Skeletal muscle tissue (tissue), 4 donors: ENCODE data around the gene GATAD1. TPM values are rescaled to one million over a fixed set of nuclear protein-coding genes. Genes with fewer than 3 reads are reported as not detected.
"Not testable (repeated sequence)": the region's sequence is repeated elsewhere in the genome, so short reads cannot be mapped to it uniquely, and the experiment has no call there.

Source experiments
- H3K27ac ChIP-seq: one replicate; pipeline ENCODE4 v1.7.0; 2013; ENCODE audit warnings: mild to moderate bottlenecking, low read depth, low read length, inconsistent platforms
- H3K27me3 ChIP-seq, 3 donors: one replicate each; pipeline ENCODE4 v1.7.0; 2013; ENCODE audit warnings: low read length in 3 of 3; ENCODE audit not compliant: control insufficient read depth in 3 of 3, insufficient read depth in 3 of 3
- H3K36me3 ChIP-seq, 3 donors: one replicate each; pipeline ENCODE4 v1.7.0; 2013; ENCODE audit warnings: low read length in 3 of 3; ENCODE audit not compliant: control insufficient read depth in 3 of 3, insufficient read depth in 3 of 3
- H3K4me1 ChIP-seq, 3 donors: one replicate each; pipeline ENCODE4 v1.7.0; 2013; ENCODE audit warnings: low read length in 3 of 3, mild to moderate bottlenecking in 3 of 3; ENCODE audit not compliant: control insufficient read depth in 3 of 3, insufficient read depth in 3 of 3
- H3K4me3 ChIP-seq, 3 donors: one replicate each; pipeline ENCODE4 v1.7.0; 2013; ENCODE audit warnings: low read length in 3 of 3
- H3K9ac ChIP-seq, 3 donors: one replicate each; pipeline ENCODE4 v1.7.0; 2013; ENCODE audit warnings: low read length in 3 of 3, mild to moderate bottlenecking in 3 of 3, moderate library complexity in 2 of 3, low read depth in 1 of 3
- H3K9me3 ChIP-seq, 3 donors: one replicate each; pipeline ENCODE4 v1.7.0; 2013; ENCODE audit warnings: low read length in 3 of 3; ENCODE audit not compliant: control insufficient read depth in 3 of 3
- total RNA-seq: library from RNA; depleted of rRNA; stranded (reverse); fragments of >200 nt; gene quantifications from one replicate; pipeline ENCODE4 v1.2.3, GENCODE V29; 2014
- donor health status: Osteomylitis.

The GATAD1 gene
- total RNA-seq, 1 donor from 2014 or later: 30.3 TPM

DNA sequence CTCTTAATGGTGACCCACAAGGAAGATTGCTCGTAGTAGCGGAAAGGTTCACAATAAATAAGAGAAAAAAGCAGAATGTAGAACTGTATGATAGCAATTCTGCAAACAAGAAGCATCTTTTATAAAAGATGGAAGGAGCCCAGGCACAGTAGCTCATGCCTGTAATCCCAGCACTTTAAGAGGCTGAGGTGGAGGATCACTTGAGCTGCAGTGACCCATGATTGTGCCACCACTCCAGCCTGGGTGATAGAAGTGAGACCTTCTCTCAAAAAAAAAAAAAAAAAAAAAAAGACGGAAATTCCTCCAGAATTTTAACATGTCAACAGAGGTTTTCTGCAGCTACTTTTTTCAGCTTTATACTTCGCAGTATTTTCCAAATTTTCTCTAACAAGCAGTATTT lies 13.2 kb downstream of the GATAD1 start:
- H3K27me3 ChIP-seq: no peaks in the 10 kb centered on the region
- no peak overlapping the region for H3K27ac ChIP-seq
- H3K9me3 ChIP-seq: no peaks in the 10 kb centered on the region
- no peak overlapping the region for H3K4me3 ChIP-seq
- peaks cover 18 to 39% (median 38%) of the 10 kb centered on the region in 3 donors for H3K36me3 ChIP-seq
- no peaks in the 10 kb centered on the region for H3K4me1 ChIP-seq
- H3K9ac ChIP-seq: no peak overlapping the region

DNA sequence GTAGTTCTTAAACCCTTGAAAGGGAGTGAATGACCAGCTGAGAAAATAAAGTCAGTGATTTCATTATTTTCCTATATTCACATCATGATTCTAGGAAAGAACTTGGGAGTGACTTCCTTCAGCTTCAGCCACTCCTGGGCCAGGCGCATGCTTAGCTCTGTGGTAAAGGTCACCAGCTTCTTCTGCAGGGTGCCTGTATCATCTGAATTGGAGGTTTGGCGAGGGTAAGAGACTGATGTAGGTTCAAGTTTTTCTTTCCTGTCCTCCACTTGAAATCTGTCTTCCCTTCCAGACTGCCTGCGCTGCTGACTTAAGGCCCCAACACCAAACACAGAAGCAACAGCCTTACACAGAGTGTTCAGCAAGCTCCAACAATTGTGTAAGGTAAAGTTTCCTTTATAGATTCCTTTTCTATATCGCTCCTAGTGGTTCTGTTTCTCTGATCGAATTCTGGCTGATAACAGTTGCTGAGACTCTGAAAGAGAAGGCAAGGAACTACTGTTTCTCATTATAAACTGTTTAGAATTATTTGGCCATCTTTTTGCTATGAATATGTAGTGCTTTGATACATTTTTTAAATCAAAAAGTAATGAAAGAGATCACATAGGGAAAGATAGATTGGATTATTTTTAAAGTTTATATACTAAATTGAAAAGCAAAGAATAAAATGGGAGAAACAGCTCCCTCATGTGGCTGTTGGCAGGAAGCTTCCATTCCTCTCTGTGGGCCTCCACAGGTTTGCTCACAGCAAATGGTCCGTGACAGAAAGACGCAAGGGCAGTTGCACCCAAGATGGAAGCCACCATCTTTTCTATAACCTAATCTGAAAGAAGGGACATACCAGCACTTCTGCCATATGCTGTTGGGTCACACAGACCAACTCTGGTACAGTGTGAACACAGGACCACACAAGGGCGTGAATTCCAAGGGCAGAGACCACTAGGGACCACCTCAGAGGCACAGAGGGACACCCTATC lies 14.0 kb downstream of the GATAD1 start:
- peaks cover 12 to 35% (median 31%) of the 10 kb centered on the region in 3 donors for H3K36me3 ChIP-seq

DNA sequence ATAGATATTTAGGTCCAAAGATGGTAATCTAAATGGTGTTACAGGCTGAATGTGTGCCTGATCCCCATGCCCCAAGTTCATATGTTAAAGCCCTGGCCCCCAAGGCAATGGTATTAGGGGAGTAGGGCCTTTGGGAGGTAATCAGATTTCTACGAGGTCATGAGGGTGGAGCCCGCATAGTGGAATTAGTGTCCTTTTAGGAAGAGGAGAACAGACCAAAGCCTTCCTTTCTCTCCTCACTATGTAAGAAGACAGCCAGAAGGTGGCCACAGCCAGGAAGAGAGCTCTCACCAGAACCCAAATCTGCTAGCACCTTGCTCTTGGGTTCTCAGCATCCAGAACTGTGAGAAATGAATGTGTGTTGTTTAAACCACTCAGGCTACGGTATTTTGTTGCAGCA lies 15.3 kb downstream of the GATAD1 start:
- H3K27ac ChIP-seq: no peak overlapping the region
- H3K9me3 ChIP-seq: no peaks in the 10 kb centered on the region
- peaks cover 11 to 29% (median 27%) of the 10 kb centered on the region in 3 donors for H3K36me3 ChIP-seq
- H3K4me1 ChIP-seq: no peaks in the 10 kb centered on the region
- H3K27me3 ChIP-seq: no peaks in the 10 kb centered on the region
- no peak overlapping the region for H3K9ac ChIP-seq
- H3K4me3 ChIP-seq: no peak overlapping the region

More for the DNA sequence above, 14.0 kb downstream of the GATAD1 start:
- Histone ChIP-seq H3K27ac (no peak overlapping the region), H3K4me1 (no peaks in the 10 kb centered on the region), H3K4me3 (no peak overlapping the region), H3K27me3 (no peaks in the 10 kb centered on the region), H3K9me3 (no peaks in the 10 kb centered on the region), H3K9ac (no peak overlapping the region)

DNA sequence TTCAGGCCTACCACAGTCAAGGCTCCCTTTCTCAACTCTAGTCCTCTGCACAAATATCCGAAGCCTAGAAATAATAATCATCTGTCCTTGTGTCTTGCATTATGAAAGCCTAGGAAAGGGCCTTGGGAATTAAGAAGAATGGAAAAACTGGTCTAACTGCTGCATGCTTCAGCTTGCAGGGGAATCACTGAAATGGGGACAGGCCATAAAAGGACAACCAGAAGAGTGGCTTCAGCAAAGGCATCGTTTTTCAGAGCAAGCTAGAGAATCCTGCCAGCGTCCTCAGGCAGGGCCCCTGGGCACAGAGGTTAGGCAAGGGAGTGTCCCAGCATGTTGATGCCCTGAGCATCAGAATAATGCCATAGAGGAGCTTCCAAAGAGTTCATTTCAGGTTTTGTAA lies 17.2 kb downstream of the GATAD1 start:
- no peak overlapping the region for H3K9ac ChIP-seq
- no peaks in the 10 kb centered on the region for H3K27me3 ChIP-seq
- no peaks in the 10 kb centered on the region for H3K9me3 ChIP-seq
- peaks cover 11 to 27% (median 22%) of the 10 kb centered on the region in 3 donors for H3K36me3 ChIP-seq
- no peaks in the 10 kb centered on the region for H3K4me1 ChIP-seq
- no peak overlapping the region for H3K4me3 ChIP-seq
- no peak overlapping the region for H3K27ac ChIP-seq

DNA sequence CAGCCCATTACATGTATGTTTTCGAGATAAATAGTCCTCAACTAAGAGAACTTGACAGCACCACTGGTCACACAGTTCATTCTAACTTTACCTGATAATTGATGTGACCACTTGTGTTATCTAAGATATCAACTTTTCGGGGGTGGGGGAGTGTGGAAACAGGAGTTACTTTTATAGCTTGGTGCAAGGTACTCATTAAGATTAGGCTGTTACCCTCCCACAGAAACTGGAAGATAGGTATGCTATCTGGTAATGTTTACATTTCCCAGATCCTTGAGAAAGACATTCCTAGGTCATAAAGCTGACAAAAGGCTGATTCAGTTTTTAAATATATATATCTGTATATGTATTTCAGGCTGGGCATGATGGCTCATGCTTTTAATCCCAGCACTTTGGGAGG lies 19.4 kb downstream of the GATAD1 start:
- Histone ChIP-seq H3K36me3 (peaks cover 11 to 27% (median 20%) of the 10 kb centered on the region in 3 donors), H3K4me3 (no peak overlapping the region), H3K27me3 (no peaks in the 10 kb centered on the region), H3K27ac (no peak overlapping the region), H3K9ac (no peak overlapping the region), H3K4me1 (no peaks in the 10 kb centered on the region), H3K9me3 (no peaks in the 10 kb centered on the region)

DNA sequence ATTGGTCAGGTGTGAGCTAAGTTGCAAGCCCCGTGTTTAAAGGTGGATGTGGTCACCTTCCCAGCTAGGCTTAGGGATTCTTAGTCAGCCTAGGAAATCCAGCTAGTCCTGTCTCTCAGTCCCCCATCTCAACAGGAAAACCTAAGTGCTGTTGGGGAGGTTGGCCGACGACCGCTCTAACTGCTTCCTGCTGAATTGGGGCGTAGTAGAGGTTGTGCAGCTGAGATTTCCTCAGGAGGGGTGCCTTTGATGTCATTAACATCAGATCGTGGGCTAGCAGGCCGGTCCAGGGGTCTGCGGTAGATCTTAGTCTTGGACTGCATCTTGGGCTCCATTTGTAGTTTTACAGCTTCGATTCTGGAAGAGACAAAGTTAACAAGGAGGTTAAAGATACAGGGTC lies 21.3 kb downstream of the GATAD1 start:
- not testable (repeated sequence) for H3K9me3 ChIP-seq, H3K27ac ChIP-seq, H3K4me1 ChIP-seq, H3K9ac ChIP-seq, H3K27me3 ChIP-seq, H3K4me3 ChIP-seq
- H3K36me3 ChIP-seq: peaks cover 9 to 19% (median 14%) of the 10 kb centered on the region in 3 donors

DNA sequence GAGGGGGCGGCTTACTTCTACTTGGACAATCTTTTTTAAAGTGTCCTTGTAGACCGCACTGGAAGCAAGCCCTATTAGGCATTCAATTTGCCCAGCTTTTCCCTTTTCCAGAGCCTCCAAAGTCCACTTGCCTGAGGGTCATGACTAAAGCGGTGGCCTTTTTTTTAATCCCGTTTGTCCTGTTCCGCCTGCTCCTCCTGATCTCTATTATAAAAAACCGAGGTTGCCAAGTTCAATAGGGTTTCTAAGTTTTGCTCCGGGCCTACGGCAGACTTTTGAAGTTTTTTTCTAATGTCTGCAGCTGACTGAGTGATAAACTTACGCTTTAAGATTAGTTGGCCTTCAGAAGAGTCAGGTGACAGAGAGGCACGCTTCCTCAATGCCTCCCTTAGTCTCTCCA lies 26.7 kb downstream of the GATAD1 start:
- not testable (repeated sequence) for H3K9ac ChIP-seq, H3K36me3 ChIP-seq, H3K27me3 ChIP-seq, H3K4me3 ChIP-seq, H3K27ac ChIP-seq, H3K9me3 ChIP-seq, H3K4me1 ChIP-seq

DNA sequence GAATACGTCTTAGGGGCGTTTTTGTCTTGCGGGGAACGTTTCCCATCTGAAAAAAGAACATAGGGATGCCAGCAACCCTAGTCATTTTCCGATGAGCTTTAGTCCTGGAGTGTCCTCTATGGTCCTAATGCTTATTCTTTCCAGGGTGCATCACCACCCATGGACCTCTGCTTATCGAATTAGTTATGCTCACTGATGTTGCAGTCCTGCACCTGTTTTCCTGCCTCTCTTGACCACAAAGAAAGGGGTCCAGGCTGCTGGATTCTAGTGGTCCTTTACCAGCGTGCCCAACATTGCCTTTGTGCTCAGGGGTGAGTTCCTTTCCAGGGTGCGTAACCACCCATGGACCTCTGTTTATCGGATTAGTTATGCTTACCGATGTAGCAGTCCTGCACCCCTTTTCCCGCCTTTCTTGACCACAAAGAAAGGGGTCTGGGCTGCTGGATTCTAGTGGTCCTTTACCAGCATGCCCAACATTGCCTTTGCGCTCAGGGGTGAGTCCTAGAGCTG lies 28.0 kb downstream of the GATAD1 start:
- not testable (repeated sequence) for H3K36me3 ChIP-seq, H3K4me1 ChIP-seq, H3K27me3 ChIP-seq

DNA sequence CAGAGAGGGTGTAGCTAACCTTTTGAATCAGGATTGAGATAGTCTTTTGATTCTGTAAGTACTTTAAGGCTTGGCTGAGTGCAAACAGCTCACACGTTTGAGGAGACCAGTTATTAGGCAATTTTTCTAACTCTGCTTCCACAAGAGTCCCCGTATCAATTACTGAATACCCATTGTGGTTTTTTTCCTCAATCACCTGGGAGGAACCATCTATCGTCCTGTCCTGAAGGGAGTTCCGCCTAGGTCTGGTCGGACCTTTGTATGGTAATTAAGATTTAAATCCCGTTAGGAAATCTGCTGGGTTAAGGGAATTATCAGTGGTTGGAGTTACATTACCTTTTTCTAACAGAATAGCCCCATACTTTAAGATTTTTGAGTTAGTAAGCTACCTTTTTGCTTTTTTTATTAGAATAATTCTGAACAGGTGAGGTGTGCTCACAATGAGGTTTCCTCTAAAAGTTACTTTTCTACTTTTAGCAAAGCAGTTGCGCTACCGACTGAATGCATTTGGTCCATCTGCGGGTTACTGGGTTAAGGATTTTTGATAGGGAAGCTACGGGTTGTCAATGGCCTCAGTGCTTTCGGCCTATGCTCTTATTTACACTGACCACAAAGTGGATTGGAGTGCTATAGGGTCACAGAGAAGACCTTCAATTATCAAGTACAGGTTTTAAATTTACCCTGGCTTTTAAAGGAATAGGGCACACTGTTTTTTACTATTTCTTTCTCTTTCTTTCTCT lies 28.7 kb downstream of the GATAD1 start:
- H3K36me3 ChIP-seq, H3K9ac ChIP-seq, H3K27ac ChIP-seq: not testable (repeated sequence)

More for the DNA sequence above, 28.0 kb downstream of the GATAD1 start:
- not testable (repeated sequence) for H3K9me3 ChIP-seq, H3K9ac ChIP-seq, H3K27ac ChIP-seq, H3K4me3 ChIP-seq

DNA sequence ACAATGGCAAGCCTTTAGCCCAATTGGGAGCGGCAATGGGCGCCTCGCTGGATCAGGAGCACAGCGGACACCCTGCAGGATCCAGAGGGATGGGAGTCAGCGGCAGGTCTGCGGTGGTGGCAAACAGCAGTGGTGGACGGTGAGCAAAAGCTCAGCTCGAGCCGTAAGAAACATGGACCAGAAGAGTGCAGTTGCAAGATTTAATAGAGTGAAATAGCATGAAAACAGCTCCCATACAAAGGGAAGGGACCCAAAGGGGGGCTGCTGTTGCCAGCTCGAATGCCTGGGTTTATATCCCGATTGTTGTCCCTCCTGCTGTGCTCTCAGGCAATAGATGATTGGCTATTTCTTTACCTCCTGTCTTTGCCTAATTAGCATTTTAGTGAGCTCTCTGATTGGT lies 30.4 kb downstream of the GATAD1 start, which contains the start of gene ERVW-1:
TSS of gene ERVW-1 (minus strand) at position 266 of the 400 bp plus-strand sequence. CDS start 7,565 bp downstream, outside the sequence.
- not testable (repeated sequence) for H3K9ac ChIP-seq, H3K4me3 ChIP-seq, H3K9me3 ChIP-seq, H3K36me3 ChIP-seq, H3K4me1 ChIP-seq, H3K27me3 ChIP-seq, H3K27ac ChIP-seq

More for the DNA sequence above, 28.7 kb downstream of the GATAD1 start:
- H3K4me3 ChIP-seq, H3K4me1 ChIP-seq, H3K27me3 ChIP-seq, H3K9me3 ChIP-seq: not testable (repeated sequence)
